HepG2 (cell line): ENCODE results near the gene INHBB. TPM values are rescaled to one million over a fixed set of nuclear protein-coding genes. Genes with fewer than 3 reads are reported as not detected.

Source experiments
- DR1 ChIP-seq: sonication (generic); formaldehyde crosslinking; IDR thresholded peaks from 2 replicates; pipeline ENCODE4 v1.8.0; 2021; ENCODE audit warnings: mild to moderate bottlenecking, missing genetic modification reagents, inconsistent platforms
- EEA1 ChIP-seq: sonication (generic); formaldehyde crosslinking; IDR thresholded peaks from 2 replicates; pipeline ENCODE4 v1.5.1; 2020; ENCODE audit warnings: mild to moderate bottlenecking, missing genetic modification reagents, borderline replicate concordance
- FOXA3 ChIP-seq: IDR thresholded peaks from 2 replicates; pipeline ENCODE4 v1.6.1; 2016; ENCODE audit warnings: missing genetic modification reagents, missing compliant biosample characterization
- HMGXB4 ChIP-seq, 2 experiments: sonication (generic) in 1 of 2; formaldehyde crosslinking in 1 of 2; IDR thresholded peaks; 2 replicates each; pipeline versions ENCODE4 v1.4.0 to v1.6.1; 2018 to 2020; ENCODE audit warnings: missing genetic modification reagents in 2 of 2, borderline replicate concordance in 1 of 2, low read depth in 1 of 2, mild to moderate bottlenecking in 1 of 2, missing biosample characterization in 1 of 2
- JARID2 ChIP-seq: sonication (generic); formaldehyde crosslinking; IDR thresholded peaks from 2 replicates; pipeline ENCODE4 v1.8.1; 2023; ENCODE audit warnings: missing genetic modification reagents, inconsistent platforms; ENCODE audit not compliant: insufficient replicate concordance
- MXD4 ChIP-seq: IDR thresholded peaks from 2 replicates; pipeline ENCODE4 v1.6.1; 2016; ENCODE audit warnings: mild to moderate bottlenecking, missing biosample characterization, missing genetic modification reagents
- PCBP1 ChIP-seq: fragments of 200-400 bp; formaldehyde crosslinking; IDR thresholded peaks from 2 replicates; pipeline ENCODE4 v1.6.1; 2017; ENCODE audit warnings: mild to moderate bottlenecking, low read depth, low read length, borderline replicate concordance
- POLR2A ChIP-seq, 2 experiments: IDR thresholded peaks; 2 replicates each; pipeline ENCODE4 v1.6.1; 2011; ENCODE audit warnings: low read depth in 2 of 2, low read length in 2 of 2, mild to moderate bottlenecking in 1 of 2, moderate library complexity in 1 of 2; ENCODE audit not compliant: insufficient read depth in 1 of 2
- REXO4 ChIP-seq: sonication (generic); formaldehyde crosslinking; IDR thresholded peaks from 2 replicates; pipeline ENCODE4 v1.8.0; 2022; ENCODE audit warnings: missing genetic modification reagents, mild to moderate bottlenecking, borderline replicate concordance
- SIN3A ChIP-seq: IDR thresholded peaks from 2 replicates; pipeline ENCODE4 v1.6.1; 2011; ENCODE audit warnings: low read depth, mild to moderate bottlenecking, control low read depth, low read length, borderline replicate concordance
- SP4 ChIP-seq: sonication (generic); formaldehyde crosslinking; IDR thresholded peaks from 2 replicates; pipeline ENCODE4 v1.8.1; 2023; ENCODE audit warnings: mild to moderate bottlenecking, missing genetic modification reagents
- TRIM24 ChIP-seq: sonication (generic); formaldehyde crosslinking; IDR thresholded peaks from 2 replicates; pipeline ENCODE4 v1.8.0; 2022; ENCODE audit warnings: mild to moderate bottlenecking, missing genetic modification reagents
- ZBTB3 ChIP-seq: sonication (generic); formaldehyde crosslinking; IDR thresholded peaks from 2 replicates; pipeline ENCODE4 v1.4.0; 2020; ENCODE audit warnings: low read depth, mild to moderate bottlenecking, moderate library complexity, missing genetic modification reagents, borderline replicate concordance
- ZNF264 ChIP-seq: sonication (generic); formaldehyde crosslinking; IDR thresholded peaks from 2 replicates; pipeline ENCODE4 v1.4.0; 2020; ENCODE audit warnings: missing genetic modification reagents
- ZNF318 ChIP-seq: sonication (generic); formaldehyde crosslinking; IDR thresholded peaks from 2 replicates; pipeline ENCODE4 v1.4.0; 2020; ENCODE audit warnings: mild to moderate bottlenecking, missing genetic modification reagents
- ZNF367 ChIP-seq: sonication (generic); formaldehyde crosslinking; IDR thresholded peaks from 2 replicates; pipeline ENCODE4 v1.4.0; 2020; ENCODE audit warnings: missing genetic modification reagents, borderline replicate concordance
- ZNF678 ChIP-seq: sonication (generic); formaldehyde crosslinking; IDR thresholded peaks from 2 replicates; pipeline ENCODE4 v1.4.0; 2020; ENCODE audit warnings: mild to moderate bottlenecking, missing genetic modification reagents
- ZNF781 ChIP-seq: sonication (generic); formaldehyde crosslinking; IDR thresholded peaks from 2 replicates; pipeline ENCODE4 v1.5.1; 2020; ENCODE audit warnings: borderline replicate concordance, mild to moderate bottlenecking, missing genetic modification reagents; ENCODE audit errors: not compliant biosample characterization
- ZSCAN12 ChIP-seq: sonication (generic); formaldehyde crosslinking; IDR thresholded peaks from 2 replicates; pipeline ENCODE4 v1.9.0; 2021; ENCODE audit warnings: mild to moderate bottlenecking, missing genetic modification reagents
- polyA plus RNA-seq, 8 experiments: library from polyadenylated mRNA; depleted of rRNA in 3 of 8; stranded (reverse) in 7 of 8; unstranded in 1 of 8; fragments of >200 nt; fragmentation: Illumina TruSeq in 4 of 8; extraction: Trizol in 4 of 8; gene quantifications; 2 replicates each; pipeline versions ENCODE4 v1.2.1 to v1.2.3, GENCODE V29; 2011 to 2016; ENCODE audit warnings: low read depth in 4 of 8, missing spikeins in 1 of 8, mixed read lengths in 1 of 8; ENCODE audit not compliant: insufficient read depth in 1 of 8
- total RNA-seq, 5 experiments: library from RNA; depleted of rRNA; stranded (reverse); fragments of >200 nt; fragmentation: Illumina TruSeq; extraction: Trizol; gene quantifications; 2 replicates each; pipeline ENCODE4 v1.2.3, GENCODE V29; 2016; ENCODE audit warnings: low read depth in 1 of 5

Gene INHBB
- total and polyA plus RNA-seq, 2 of the 13 experiments (the other 11 are each of a cell fraction or from before 2014, with no cell fraction given), result 0.20 to 1.7 TPM

- no peak for TF ChIP-seq ZNF318 (CRISPR knock-in tag)
- no peak for TF ChIP-seq MXD4 (CRISPR knock-in tag)
- no peak for TF ChIP-seq ZNF264 (CRISPR knock-in tag)
- TF ChIP-seq ZNF781 (CRISPR knock-in tag), result no peak
- TF ChIP-seq HMGXB4 (CRISPR knock-in tag; IDR thresholded peaks at IDR 0.05; ENCODE audit: borderline replicate concordance in 1 of 2, low read depth in 1 of 2), result peak; percentile 48 to 83; a peak in 1 of 4 replicates
- no peak for TF ChIP-seq PCBP1
- TF ChIP-seq SP4 (CRISPR knock-in tag), result no peak
- no peak for TF ChIP-seq TRIM24
- no peak for TF ChIP-seq JARID2
- TF ChIP-seq ZNF678, result peak; percentile 45; the same call in 1 of the 2 replicates
- no peak for TF ChIP-seq SIN3A
- peak; percentile 54; the same call in 1 of the 2 replicates for TF ChIP-seq EEA1 (CRISPR knock-in tag)
- no peak for TF ChIP-seq ZBTB3 (CRISPR knock-in tag)
- TF ChIP-seq POLR2A (IDR thresholded peaks at IDR 0.05; ENCODE audit: insufficient read depth in 1 of 2, low read depth in 2 of 2, low read length in 2 of 2), result no peak
- 0 out of 2 replicates have a peak, but pooled peaks have one; percentile 29 for TF ChIP-seq DR1 (CRISPR knock-in tag)
- TF ChIP-seq ZNF367 (CRISPR knock-in tag), result no peak
- TF ChIP-seq FOXA3, result no peak
- TF ChIP-seq ZSCAN12 (CRISPR knock-in tag), result no peak
- no peak for TF ChIP-seq REXO4 (CRISPR knock-in tag)
Observed at GRCh38 chr2:120343433-120344105, 2.4 kb upstream of the INHBB start (continued).
